Heart right ventricle (tissue), 16 donors: ENCODE measurements around the gene FAM200C. TPM values are rescaled to one million over a fixed set of nuclear protein-coding genes. Genes with fewer than 3 reads are reported as not detected.

ENCODE experiments used
- ATAC-seq, 8 donors: fragments of 200-7000 bp; cut with Tn5 transposase; one replicate each; pipeline ENCODE4 v1.9.1; 2020; ENCODE audit warnings: mild to moderate bottlenecking in 8 of 8, moderate library complexity in 8 of 8, moderate number of reproducible peaks in 1 of 8
- DNase-seq, 2 donors: peaks; one replicate each; pipeline ENCODE4 v3.0.0-alpha.2; 2020
- H3K27ac ChIP-seq, 10 donors: fragments of 200-600 bp; sonication (generic) in 2 of 10; one replicate each; pipeline versions ENCODE4 v1.5.0 to v1.8.0; 2020 to 2022; ENCODE audit warnings: mild to moderate bottlenecking in 3 of 10
- H3K27me3 ChIP-seq, 7 donors: fragments of 200-600 bp; one replicate each; pipeline ENCODE4 v1.8.0; 2021 to 2022; ENCODE audit warnings: mild to moderate bottlenecking in 2 of 7
- H3K36me3 ChIP-seq, 9 donors: fragments of 200-600 bp; sonication (generic) in 1 of 9; one replicate each; pipeline versions ENCODE4 v1.5.0 to v1.8.0; 2020 to 2022; ENCODE audit warnings: mild to moderate bottlenecking in 2 of 9
- H3K4me1 ChIP-seq, 9 donors: fragments of 200-600 bp; sonication (generic) in 1 of 9; one replicate each; pipeline versions ENCODE4 v1.5.0 to v1.8.0; 2020 to 2022; ENCODE audit warnings: mild to moderate bottlenecking in 4 of 9
- H3K4me3 ChIP-seq, 10 donors: fragments of 200-600 bp; sonication (generic) in 2 of 10; one replicate each; pipeline versions ENCODE4 v1.5.0 to v1.8.0; 2020 to 2022; ENCODE audit warnings: mild to moderate bottlenecking in 7 of 10, moderate library complexity in 2 of 10
- H3K9me3 ChIP-seq, 11 donors: fragments of 200-600 bp in 10 of 11; sonication (generic) in 2 of 11; one replicate each; pipeline versions ENCODE4 v1.5.0 to v1.8.0; 2013 to 2022; ENCODE audit warnings: mild to moderate bottlenecking in 2 of 11, control low read depth in 1 of 11, moderate library complexity in 1 of 11
- WGBS, 2 donors: extraction: QIAGEN DNeasy Blood & Tissue Kit; methylation state at CpG; one replicate each; pipeline ENCODE4 v1.1.7; 2013; ENCODE audit warnings: inconsistent platforms in 1 of 2; 5-methylcytosine and 5-hydroxymethylcytosine counted together
- intact Hi-C, 10 donors: fragments of 100-400 bp; cut with DNase I; formaldehyde crosslinking; loops; one replicate each; pipeline versions ENCODE4 v1.11.1 to v1.14.2; 2022
- polyA plus RNA-seq, 2 donors: library from polyadenylated mRNA; stranded (reverse); fragments of 200-250 nt; gene quantifications; one replicate each; pipeline ENCODE4 v1.2.3, GENCODE V29; 2013
- total RNA-seq, 10 donors: library from RNA; stranded (reverse); fragmentation: NEBNext Ultra II Directional in 3 of 10; extraction: Animal tissue kit (Norgen Biotek cat#: 25700) in 3 of 10; gene quantifications; one replicate each; pipeline versions ENCODE4 v1.2.1 to v1.2.4, GENCODE V29; 2021 to 2023
- TF ChIP-seq, protein P1 (sequence below), 9 donors: fragments of 200-600 bp; sonication (generic) in 2 of 9; IDR thresholded peaks; one replicate each; pipeline versions ENCODE4 v1.5.0 to v1.8.0; 2021 to 2022; ENCODE audit warnings: antibody characterized with exemption in 9 of 9, mild to moderate bottlenecking in 5 of 9, moderate library complexity in 1 of 9
- donor health status: Arrhythmogenic right ventricular cardiomyopathy.
- donor health status: ischemic (EF 13 %, LVEDD 7.1; RV severe dilation, severe dysfunction).
- donor health status: healthy with polysubstance abuse.
- donor health status: DM: no; HTN: yes; CAD: no.
- donor health status: DM: no; HTN: no; CAD: no.
- donor health status: ischemic (EF 25% LVEDD 6.9; RV normal size, moderate dysfunction).
- donor health status: ischemic (EF 25% LVEDD 5.7; RV mildly dilated, moderate dysfunction).
- donor health status: healthy.
- donor health status: DM: yes; HTN: yes; CAD: no.
- donor health status: Ischemic cardiomyopathy.
- donor health status: ischemic (EF 35%, LVEDD 5.7; RV mildly dilated, moderate dysfunction).
- donor health status: nonischemic (EF 11% LVEDD 7.7; RV severe dilation, severe dysfunction).
- donor health status: DM: yes; HTN: yes; CAD: no.
- donor health status: PGD.
- donor health status: ischemic (EF 29% LVEDD 5.4; RV normal size, mild dysfunction).
- donor health status: nonischemic (EF 23%, LVEDD 6.1; RV moderate dilation, normal function).

Gene FAM200C
- total and polyA plus RNA-seq, 12 donors = 1.7 to 8.6 (median 3.6) TPM

DNA sequence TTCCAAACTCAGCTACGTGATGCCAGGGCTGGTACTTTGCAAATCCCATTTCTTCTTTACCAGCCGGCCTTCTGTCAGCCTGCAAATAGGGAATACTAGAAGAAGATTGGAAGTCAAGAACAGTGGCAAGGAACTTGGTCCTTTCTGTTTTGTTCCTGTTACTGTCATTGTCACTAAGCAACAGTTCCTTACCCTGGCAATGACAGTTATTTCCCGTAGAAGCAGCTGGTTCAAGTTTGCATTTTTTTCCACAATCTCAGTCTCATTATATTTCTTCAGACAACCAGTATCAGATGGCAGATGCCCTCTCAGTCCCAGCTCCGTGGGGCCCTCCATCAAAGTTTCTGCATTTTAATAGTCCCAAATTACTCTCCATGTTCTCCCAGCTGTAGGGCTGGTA lies 20.3 kb downstream of the FAM200C start:
- 43 to 54% methylated on average over 4 of the region's 4 CpGs for WGBS, 2 donors
- intact Hi-C loops = no loop called here
- no peaks in the 10 kb centered on the region for H3K36me3 ChIP-seq
- DNase-seq = no peak
- no peak overlapping the region for H3K27ac ChIP-seq
- peaks cover 0 to 5% (median 0%) of the 10 kb centered on the region in 9 donors for H3K4me1 ChIP-seq
- H3K4me3 ChIP-seq = no peak overlapping the region
- no peaks in the 10 kb centered on the region for H3K9me3 ChIP-seq
- peaks cover 0 to 10% (median 0%) of the 10 kb centered on the region in 7 donors for H3K27me3 ChIP-seq
- TF ChIP-seq, protein P1, sequence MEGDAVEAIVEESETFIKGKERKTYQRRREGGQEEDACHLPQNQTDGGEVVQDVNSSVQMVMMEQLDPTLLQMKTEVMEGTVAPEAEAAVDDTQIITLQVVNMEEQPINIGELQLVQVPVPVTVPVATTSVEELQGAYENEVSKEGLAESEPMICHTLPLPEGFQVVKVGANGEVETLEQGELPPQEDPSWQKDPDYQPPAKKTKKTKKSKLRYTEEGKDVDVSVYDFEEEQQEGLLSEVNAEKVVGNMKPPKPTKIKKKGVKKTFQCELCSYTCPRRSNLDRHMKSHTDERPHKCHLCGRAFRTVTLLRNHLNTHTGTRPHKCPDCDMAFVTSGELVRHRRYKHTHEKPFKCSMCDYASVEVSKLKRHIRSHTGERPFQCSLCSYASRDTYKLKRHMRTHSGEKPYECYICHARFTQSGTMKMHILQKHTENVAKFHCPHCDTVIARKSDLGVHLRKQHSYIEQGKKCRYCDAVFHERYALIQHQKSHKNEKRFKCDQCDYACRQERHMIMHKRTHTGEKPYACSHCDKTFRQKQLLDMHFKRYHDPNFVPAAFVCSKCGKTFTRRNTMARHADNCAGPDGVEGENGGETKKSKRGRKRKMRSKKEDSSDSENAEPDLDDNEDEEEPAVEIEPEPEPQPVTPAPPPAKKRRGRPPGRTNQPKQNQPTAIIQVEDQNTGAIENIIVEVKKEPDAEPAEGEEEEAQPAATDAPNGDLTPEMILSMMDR (IDR thresholded peaks at IDR 0.05) = no peak
- peak in 7 of 8 donors; percentile 23 to 52 (median 30) for ATAC-seq

DNA sequence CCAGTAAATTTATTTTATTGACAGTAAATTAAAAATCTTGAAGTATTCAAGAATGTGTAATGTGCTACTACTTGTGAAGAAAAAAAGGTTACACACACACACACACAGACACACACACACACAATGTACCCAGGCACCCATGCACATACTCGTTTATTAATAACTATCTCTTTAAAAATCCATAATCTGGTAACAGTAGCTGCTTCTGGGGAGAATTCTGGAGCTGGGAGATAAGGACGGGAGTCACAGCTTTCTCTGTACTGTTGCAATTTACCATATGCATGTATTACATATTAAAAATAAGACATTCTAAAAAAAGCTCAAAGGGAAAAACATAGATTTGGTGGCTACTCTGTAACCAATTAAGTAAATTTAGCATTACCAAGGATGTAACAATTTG lies 21.5 kb downstream of the FAM200C start:
- Histone ChIP-seq H3K27ac (no peak overlapping the region), H3K9me3 (no peaks in the 10 kb centered on the region), H3K4me1 (peaks cover 0 to 5% (median 0%) of the 10 kb centered on the region in 9 donors), H3K4me3 (no peak overlapping the region), H3K36me3 (no peaks in the 10 kb centered on the region), H3K27me3 (peaks cover 0 to 15% (median 0%) of the 10 kb centered on the region in 7 donors)
- ATAC-seq (no peak), DNase-seq (no peak)
- WGBS, 2 donors = 67 to 72% methylated on average over 2 of the region's 2 CpGs
- TF ChIP-seq, protein P1 (IDR thresholded peaks at IDR 0.05) = no peak
- intact Hi-C loops = no loop called here

DNA sequence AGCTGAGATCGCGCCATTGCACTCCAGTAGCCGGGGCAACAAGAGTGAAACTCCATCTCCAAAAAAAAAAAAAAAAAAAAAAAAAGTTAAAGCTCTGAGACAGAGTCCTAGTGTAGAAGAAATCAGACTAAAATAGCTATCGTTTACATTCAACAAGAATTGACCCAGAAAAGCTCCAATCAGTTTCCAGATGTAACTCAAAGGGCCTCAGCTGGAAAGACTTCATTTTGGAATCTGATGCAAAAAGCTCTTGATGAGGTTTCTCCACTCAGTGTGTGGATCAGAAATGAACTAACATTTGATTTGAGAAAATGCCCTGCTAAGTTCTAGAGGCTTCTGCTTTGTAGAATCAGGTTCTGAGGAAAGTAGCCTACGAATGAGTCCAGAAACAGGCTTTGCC lies 22.2 kb downstream of the FAM200C start:
- TF ChIP-seq, protein P1 (IDR thresholded peaks at IDR 0.05) = no peak
- Histone ChIP-seq H3K27me3 (peaks cover 0 to 19% (median 0%) of the 10 kb centered on the region in 7 donors), H3K27ac (no peak overlapping the region), H3K9me3 (no peaks in the 10 kb centered on the region), H3K4me3 (no peak overlapping the region), H3K36me3 (no peaks in the 10 kb centered on the region), H3K4me1 (peaks cover 0 to 5% (median 0%) of the 10 kb centered on the region in 9 donors)
- DNase-seq (no peak), ATAC-seq (no peak)
- WGBS, 2 donors = 90% methylated on average over 5 of the region's 5 CpGs
- intact Hi-C loops = no loop called here

DNA sequence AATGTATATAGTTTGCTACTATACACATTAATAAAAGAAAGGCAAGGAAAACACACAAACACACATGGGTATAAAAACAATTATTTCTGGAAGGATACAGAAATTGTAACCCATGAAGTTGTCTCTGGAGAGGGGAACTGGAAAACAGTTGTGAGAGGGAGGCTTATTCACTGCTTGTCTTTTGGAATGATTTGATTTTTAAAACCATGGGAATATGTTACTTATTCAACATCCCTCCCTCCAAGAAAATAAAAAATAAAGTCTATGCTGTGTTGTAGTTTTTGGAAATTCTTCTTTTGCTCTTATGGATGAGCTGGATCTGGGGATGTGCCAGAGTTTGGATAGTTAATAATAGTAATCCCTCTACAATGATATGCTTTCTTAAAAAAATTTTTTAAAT lies 23.4 kb downstream of the FAM200C start:
- TF ChIP-seq, protein P1 (IDR thresholded peaks at IDR 0.05) = no peak
- DNase-seq (no peak), ATAC-seq (no peak)
- Histone ChIP-seq H3K27me3 (peaks cover 0 to 30% (median 0%) of the 10 kb centered on the region in 7 donors), H3K27ac (no peak overlapping the region), H3K9me3 (no peaks in the 10 kb centered on the region), H3K4me1 (peaks cover 0 to 5% (median 0%) of the 10 kb centered on the region in 9 donors), H3K4me3 (no peak overlapping the region), H3K36me3 (no peaks in the 10 kb centered on the region)
- intact Hi-C loops = no loop called here
